HepG2 (cell line): ENCODE data around the gene ACE. TPM values are rescaled to one million over a fixed set of nuclear protein-coding genes. Genes with fewer than 3 reads are reported as not detected.
A peak's percentile ranks its signal among the peaks of the same experiment; 100 is the strongest.

ENCODE experiments used
- AHR ChIP-seq: IDR thresholded peaks from 2 replicates; pipeline ENCODE4 v1.6.1; 2018; ENCODE audit warnings: missing genetic modification reagents, missing compliant biosample characterization
- ATRX ChIP-seq: sonication (generic); formaldehyde crosslinking; IDR thresholded peaks from 2 replicates; pipeline ENCODE4 v1.4.0; 2020; ENCODE audit warnings: missing genetic modification reagents, borderline replicate concordance
- DBP ChIP-seq: sonication (generic); formaldehyde crosslinking; IDR thresholded peaks from 2 replicates; pipeline ENCODE4 v1.4.0; 2020; ENCODE audit warnings: missing genetic modification reagents; ENCODE audit errors: not compliant biosample characterization
- IKZF1 ChIP-seq: fragments of 450-650 bp; IDR thresholded peaks from 2 replicates; pipeline ENCODE4 v1.7.1; 2016
- LRRFIP1 ChIP-seq: sonication (generic); formaldehyde crosslinking; conservative IDR thresholded peaks from 2 replicates; pipeline ENCODE4 v1.4.0; 2020; ENCODE audit warnings: missing genetic modification reagents
- NCOA2 ChIP-seq: sonication (generic); formaldehyde crosslinking; IDR thresholded peaks from 2 replicates; pipeline ENCODE4 v1.8.0; 2022; ENCODE audit warnings: inconsistent platforms
- RBM22 ChIP-seq: fragments of 200-400 bp; formaldehyde crosslinking; optimal IDR thresholded peaks from 2 replicates; pipeline ENCODE3; 2017; ENCODE audit warnings: mild to moderate bottlenecking, low read length, moderate library complexity
- TAF1 ChIP-seq: sonication (generic); formaldehyde crosslinking; IDR thresholded peaks from 2 replicates; pipeline ENCODE4 v1.4.0; 2020; ENCODE audit warnings: missing genetic modification reagents
- THAP7 ChIP-seq: sonication (generic); formaldehyde crosslinking; IDR thresholded peaks from 2 replicates; pipeline ENCODE4 v1.8.1; 2023; ENCODE audit warnings: mild to moderate bottlenecking, missing genetic modification reagents
- TSC22D2 ChIP-seq: sonication (generic); formaldehyde crosslinking; IDR thresholded peaks from 2 replicates; pipeline ENCODE4 v1.5.1; 2020; ENCODE audit warnings: missing genetic modification reagents, mild to moderate bottlenecking, borderline replicate concordance
- ZHX2 ChIP-seq, 2 experiments: sonication (generic) in 1 of 2; formaldehyde crosslinking in 1 of 2; IDR thresholded peaks; 2 replicates each; pipeline versions ENCODE4 v1.6.1 to v1.9.0; 2014 to 2022; ENCODE audit warnings: antibody characterized with exemption in 1 of 2, borderline replicate concordance in 1 of 2, inconsistent platforms in 1 of 2, low read depth in 1 of 2, missing genetic modification reagents in 1 of 2
- ZNF235 ChIP-seq: sonication (generic); formaldehyde crosslinking; IDR thresholded peaks from 2 replicates; pipeline ENCODE4 v1.8.1; 2023; ENCODE audit warnings: mild to moderate bottlenecking, missing genetic modification reagents, borderline replicate concordance
- ZNF317 ChIP-seq: sonication (generic); formaldehyde crosslinking; IDR thresholded peaks from 2 replicates; pipeline ENCODE4 v1.5.0; 2020; ENCODE audit warnings: mild to moderate bottlenecking, missing genetic modification reagents
- ZNF326 ChIP-seq: sonication (generic); formaldehyde crosslinking; IDR thresholded peaks from 2 replicates; pipeline ENCODE4 v1.4.0; 2020; ENCODE audit warnings: missing genetic modification reagents, borderline replicate concordance
- ZNF329 ChIP-seq: sonication (generic); formaldehyde crosslinking; IDR thresholded peaks from 2 replicates; pipeline ENCODE4 v1.9.0; 2021; ENCODE audit warnings: low read depth, mild to moderate bottlenecking, missing genetic modification reagents
- ZNF414 ChIP-seq: sonication (generic); formaldehyde crosslinking; IDR thresholded peaks from 2 replicates; pipeline ENCODE4 v1.5.0; 2020; ENCODE audit warnings: missing genetic modification reagents
- ZNF564 ChIP-seq: sonication (generic); formaldehyde crosslinking; IDR thresholded peaks from 2 replicates; pipeline ENCODE4 v1.8.1; 2023; ENCODE audit warnings: mild to moderate bottlenecking, missing genetic modification reagents
- ZNF703 ChIP-seq: sonication (generic); formaldehyde crosslinking; IDR thresholded peaks from 2 replicates; pipeline ENCODE4 v1.5.1; 2020; ENCODE audit warnings: missing genetic modification reagents, mild to moderate bottlenecking, moderate library complexity, borderline replicate concordance
- polyA plus RNA-seq, 8 experiments: library from polyadenylated mRNA; depleted of rRNA in 3 of 8; stranded (reverse) in 7 of 8; unstranded in 1 of 8; fragments of >200 nt; fragmentation: Illumina TruSeq in 4 of 8; extraction: Trizol in 4 of 8; gene quantifications; 2 replicates each; pipeline versions ENCODE4 v1.2.1 to v1.2.3, GENCODE V29; 2011 to 2016; ENCODE audit warnings: low read depth in 4 of 8, missing spikeins in 1 of 8, mixed read lengths in 1 of 8; ENCODE audit not compliant: insufficient read depth in 1 of 8
- total RNA-seq, 5 experiments: library from RNA; depleted of rRNA; stranded (reverse); fragments of >200 nt; fragmentation: Illumina TruSeq; extraction: Trizol; gene quantifications; 2 replicates each; pipeline ENCODE4 v1.2.3, GENCODE V29; 2016; ENCODE audit warnings: low read depth in 1 of 5

The ACE gene
- total and polyA plus RNA-seq, 2 of the 13 experiments (the other 11 are each of a cell fraction or from before 2014, with no cell fraction given): 0.08 to 0.13 TPM

GRCh38 chr17:63431939-63432804 lies 44.7 kb upstream of the ACE start (continued):
- no peak for TF ChIP-seq ZHX2 (IDR thresholded peaks at IDR 0.05; ENCODE audit: low read depth)
- no peak for TF ChIP-seq ZHX2 (CRISPR knock-in tag; IDR thresholded peaks at IDR 0.05; ENCODE audit: borderline replicate concordance)
- peak; percentile 30; the same call in 1 of the 2 replicates for TF ChIP-seq NCOA2 (CRISPR knock-in tag)
- no peak for TF ChIP-seq ZNF235 (CRISPR knock-in tag)
- TF ChIP-seq THAP7 (CRISPR knock-in tag): no peak
- TF ChIP-seq AHR (CRISPR knock-in tag): no peak
- peak; percentile 47; the same call in 1 of the 2 replicates for TF ChIP-seq ZNF317 (CRISPR knock-in tag)
- no peak for TF ChIP-seq ATRX
- no peak for TF ChIP-seq DBP (CRISPR knock-in tag)
- no peak for TF ChIP-seq TAF1
- no peak for TF ChIP-seq LRRFIP1 (CRISPR knock-in tag)
- no peak for TF ChIP-seq ZNF326
- no peak for TF ChIP-seq ZNF703 (CRISPR knock-in tag)
- TF ChIP-seq ZNF329 (CRISPR knock-in tag): no peak
- TF ChIP-seq ZNF414 (CRISPR knock-in tag): no peak
- no peak for TF ChIP-seq ZNF564 (CRISPR knock-in tag)
- no peak for TF ChIP-seq IKZF1
- TF ChIP-seq TSC22D2 (CRISPR knock-in tag): no peak
- no peak for TF ChIP-seq RBM22
